ENCODE data around the gene ADGRE2. TPM values are rescaled to one million over a fixed set of nuclear protein-coding genes. Genes with fewer than 3 reads are reported as not detected.

ADGRE2 gene
- 0.49 TPM for total RNA-seq

DNA sequence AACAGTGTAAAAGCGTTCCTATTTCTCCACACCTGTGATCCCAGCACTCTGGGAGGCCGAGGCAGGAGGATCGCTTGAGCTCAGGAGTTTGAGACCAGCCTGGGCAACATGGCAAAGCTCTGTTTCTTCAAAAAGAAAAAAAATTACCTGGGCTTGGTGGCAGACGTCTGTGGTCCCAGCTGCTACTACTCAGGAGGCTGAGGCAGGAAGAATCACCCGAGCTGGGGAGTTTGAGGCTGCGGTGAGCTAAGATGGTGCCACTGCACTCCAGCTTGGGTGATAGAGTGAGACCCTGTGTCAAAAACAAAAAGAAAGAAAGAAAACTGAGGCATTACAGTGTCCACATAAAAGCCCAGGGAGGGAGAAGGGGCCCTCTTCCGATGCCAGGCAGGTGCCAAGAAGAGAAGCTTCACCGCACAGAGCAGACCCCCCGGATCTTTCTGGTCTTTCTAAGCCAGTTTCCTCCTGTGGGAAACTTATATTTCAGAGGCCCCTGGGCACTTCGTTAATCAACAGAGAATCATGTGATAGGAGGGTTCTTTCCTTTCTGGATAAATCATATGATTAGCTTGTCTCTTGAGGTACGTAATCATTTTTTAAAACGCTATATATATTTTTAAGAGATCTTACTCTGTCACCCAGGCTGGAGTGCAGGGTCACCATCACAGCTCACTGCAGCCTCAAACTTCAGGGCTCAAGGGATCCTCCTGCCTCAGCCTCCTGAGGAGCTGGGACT, at the start of gene ADGRE2:
Gene ADGRE2, minus strand, starts transcription at position 451 of the 736 bp plus-strand sequence. CDS start 1,804 bp downstream, outside the sequence.

DNA sequence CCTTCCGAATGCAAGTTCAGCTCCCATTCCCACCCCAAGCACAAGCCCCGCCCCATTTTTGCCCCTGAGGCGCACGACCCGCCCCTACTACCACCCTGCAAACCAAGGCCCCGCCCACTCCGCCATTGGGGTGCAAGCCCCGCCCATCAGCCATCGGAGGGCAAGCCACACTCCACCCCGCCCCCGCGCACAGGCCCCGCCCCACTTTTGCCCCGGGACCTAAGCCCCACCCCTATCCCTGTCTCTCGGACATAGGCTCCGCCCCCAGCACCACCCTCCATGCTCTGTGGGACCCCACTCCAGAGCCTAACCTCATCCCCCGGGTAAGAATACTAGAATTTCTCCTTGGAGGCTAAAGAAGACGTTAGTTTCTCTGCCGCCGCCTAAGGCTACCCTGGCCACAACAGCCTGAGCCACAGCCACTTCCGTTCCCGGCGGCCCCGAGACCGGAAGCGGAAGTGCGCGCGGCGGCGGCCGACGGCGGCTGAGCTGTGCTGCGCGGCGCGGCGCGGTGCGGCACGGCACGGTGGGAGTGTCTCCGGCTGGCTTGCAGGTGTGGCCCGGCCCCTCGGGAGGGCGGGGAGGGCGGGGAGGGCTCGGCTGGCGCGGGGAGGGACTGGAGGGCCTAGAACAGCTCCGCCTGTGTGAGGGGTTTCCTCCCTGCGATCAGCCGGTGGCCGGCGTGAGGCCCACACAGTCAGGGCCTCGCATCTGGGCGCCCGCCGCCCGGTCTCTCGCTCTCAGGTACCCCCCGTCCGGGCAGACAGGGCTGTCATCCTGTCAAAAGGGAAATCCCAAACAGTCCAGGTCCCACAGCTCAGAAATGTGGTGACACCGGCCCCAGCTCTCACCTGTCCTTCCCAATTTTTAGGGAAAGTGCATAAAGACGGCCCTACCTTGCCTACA, 88.5 kb downstream of the ADGRE2 start, which contains the start of gene ZNF333:
Gene ZNF333, plus strand, starts transcription at position 451 of the 906 bp plus-strand sequence. CDS start 3,444 bp downstream, outside the sequence.

Other genes with a start within 250 kb of the ADGRE2 start
- 47.6 TPM for gene TECR, start 249.0 kb downstream of the ADGRE2 start, total RNA-seq
- gene NDUFB7, start 206.5 kb downstream of the ADGRE2 start, total RNA-seq: 104 TPM
- gene CLEC17A, start 195.5 kb downstream of the ADGRE2 start, total RNA-seq: not detected
- 0.16 TPM for gene ADGRE3, start 103.7 kb downstream of the ADGRE2 start, total RNA-seq
- gene ZNF333, start 88.5 kb downstream of the ADGRE2 start, total RNA-seq: 74.8 TPM
- gene OR7A5, start 56.6 kb upstream of the ADGRE2 start, total RNA-seq: not detected
- under 0.01 TPM for gene OR7C1, start 56.6 kb upstream of the ADGRE2 start, total RNA-seq
- gene OR7A10, start 70.4 kb upstream of the ADGRE2 start, total RNA-seq: not detected
- gene OR7A17, start 107.6 kb upstream of the ADGRE2 start, total RNA-seq: not detected
- not detected for gene OR7C2, start 162.9 kb upstream of the ADGRE2 start, total RNA-seq
- gene SLC1A6, start 201.3 kb upstream of the ADGRE2 start, total RNA-seq: 12.4 TPM